SKM-1 (cell line): ENCODE measurements around the gene MAPK8.
A peak's percentile ranks its signal among the peaks of the same experiment; 100 is the strongest.

Experiments
- DNase-seq: peaks from one replicate; lab custom pipeline; 2025; ENCODE audit not compliant: unreplicated experiment; lab: John Stamatoyannopoulos, UW

The MAPK8 gene

DNA sequence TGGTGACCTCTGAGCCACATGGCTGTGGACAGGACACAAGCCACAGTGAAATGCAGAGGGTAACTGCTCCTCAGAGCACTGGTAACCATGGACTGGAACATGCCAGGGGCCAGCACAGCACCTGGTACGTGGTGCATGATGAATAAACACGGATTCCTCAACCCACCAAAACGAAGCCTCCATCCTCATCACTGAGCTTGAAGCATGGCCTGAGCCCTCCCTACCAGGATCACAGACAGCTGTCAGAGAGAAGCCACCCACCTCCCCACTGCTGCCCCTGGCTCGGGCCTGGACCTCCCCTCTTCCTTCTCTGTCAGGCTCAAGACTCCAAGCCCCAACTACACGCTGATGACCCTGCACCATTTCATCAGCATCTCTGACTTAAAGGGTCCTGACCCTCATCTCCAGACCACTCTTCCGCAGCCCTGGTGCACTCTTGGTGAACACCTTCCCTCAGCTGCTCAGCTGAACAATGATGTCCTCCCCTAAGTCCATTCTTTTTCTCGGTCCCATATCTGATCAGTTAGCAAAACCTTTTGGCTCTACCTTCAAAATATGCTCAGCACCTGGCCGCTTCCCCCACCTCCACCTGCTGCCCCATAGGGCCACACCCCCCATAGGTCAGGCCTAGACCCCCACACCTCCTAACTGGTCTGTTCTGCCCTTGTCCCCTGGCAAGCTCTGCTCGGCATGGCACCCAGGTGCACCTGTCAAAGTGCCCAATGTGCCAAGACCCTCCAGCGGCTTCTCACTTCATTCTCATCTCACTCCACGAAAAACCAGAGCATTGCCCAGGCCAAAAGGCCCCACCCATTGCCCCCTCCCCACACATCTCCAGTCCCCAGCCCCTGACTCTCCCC lies 141.1 kb downstream of the MAPK8 start:
- DNase-seq: no peak

DNA sequence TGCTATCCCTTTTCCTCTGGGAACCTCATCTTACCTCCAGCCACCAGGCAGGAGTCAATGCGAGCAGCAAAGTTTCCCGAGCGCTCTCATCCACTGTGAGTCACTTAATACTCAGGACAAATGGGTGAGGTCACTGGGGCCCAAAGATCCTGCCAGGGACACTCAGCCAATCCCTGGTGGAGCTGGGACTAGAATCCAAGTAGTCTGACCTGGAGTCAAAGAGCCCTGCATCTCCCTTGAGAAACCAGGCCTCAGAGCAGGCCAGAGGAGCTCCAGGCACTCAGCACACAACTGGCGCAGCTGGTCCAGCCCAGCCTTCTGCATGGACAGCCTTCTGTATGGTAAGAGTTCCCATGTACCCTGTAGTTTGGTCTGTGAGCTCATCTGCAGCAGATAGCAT lies 142.3 kb downstream of the MAPK8 start:
- DNase-seq: no peak

DNA sequence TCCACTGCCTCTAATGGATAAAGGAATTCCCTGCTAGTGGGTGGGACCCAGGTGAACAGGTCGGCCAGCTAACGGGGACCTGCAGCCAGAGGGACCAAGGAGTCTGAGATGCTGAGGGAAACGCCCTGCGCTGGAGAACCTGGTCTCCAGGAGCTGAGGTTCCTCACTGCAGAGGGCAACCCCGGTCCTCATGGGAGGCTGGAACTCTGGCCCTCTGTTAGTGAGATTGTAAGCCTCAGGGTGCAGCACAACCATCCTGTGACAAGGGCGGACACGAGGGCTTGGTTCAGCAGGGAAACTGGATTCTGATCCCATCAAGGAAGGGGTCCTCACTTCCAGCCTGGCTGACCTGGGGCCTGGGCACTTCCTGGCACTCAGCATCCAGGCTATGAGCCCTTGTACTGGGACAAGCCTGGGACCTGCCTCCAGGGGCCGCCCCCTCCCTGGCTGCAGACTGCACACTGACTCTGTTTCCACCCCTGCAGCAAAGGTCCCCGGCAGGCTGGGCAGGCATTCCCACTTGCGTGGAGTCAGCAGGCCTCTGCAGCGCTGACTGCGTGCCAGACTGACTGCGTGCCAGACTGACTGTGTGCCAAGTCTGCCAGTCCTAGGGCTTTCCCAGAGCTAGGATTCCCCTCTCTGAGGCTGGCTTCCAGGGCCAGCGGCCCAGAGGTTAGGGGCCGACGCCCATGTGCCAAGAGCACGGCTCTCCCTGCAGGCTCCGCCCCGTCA lies 143.2 kb downstream of the MAPK8 start:
- no peak for DNase-seq

DNA sequence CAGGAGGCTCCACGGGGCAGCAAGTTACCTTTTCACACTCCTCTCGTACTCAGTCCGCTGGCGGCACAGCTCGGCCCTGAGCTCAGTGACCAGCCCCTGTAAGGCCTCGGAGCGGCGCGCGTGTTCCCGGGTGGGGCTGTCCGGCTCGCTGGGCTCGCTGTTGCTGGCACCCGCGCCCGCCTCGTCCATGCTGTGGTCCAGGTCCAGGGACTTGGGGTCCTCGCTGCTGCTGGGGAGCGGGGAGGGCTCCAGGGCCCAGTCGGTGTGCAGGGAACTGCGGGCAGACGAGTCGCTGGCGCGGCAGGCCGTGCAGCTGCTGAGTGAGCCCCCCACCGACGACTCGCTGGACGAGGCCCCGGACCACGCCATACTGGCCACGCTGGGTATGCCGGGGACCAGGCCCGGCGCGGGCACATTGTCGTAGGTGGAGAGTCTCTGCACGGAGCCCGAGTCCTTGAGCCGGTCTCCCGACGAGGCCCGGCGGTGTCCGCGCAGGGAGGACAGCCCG lies 143.8 kb downstream of the MAPK8 start:
- DNase-seq: no peak

DNA sequence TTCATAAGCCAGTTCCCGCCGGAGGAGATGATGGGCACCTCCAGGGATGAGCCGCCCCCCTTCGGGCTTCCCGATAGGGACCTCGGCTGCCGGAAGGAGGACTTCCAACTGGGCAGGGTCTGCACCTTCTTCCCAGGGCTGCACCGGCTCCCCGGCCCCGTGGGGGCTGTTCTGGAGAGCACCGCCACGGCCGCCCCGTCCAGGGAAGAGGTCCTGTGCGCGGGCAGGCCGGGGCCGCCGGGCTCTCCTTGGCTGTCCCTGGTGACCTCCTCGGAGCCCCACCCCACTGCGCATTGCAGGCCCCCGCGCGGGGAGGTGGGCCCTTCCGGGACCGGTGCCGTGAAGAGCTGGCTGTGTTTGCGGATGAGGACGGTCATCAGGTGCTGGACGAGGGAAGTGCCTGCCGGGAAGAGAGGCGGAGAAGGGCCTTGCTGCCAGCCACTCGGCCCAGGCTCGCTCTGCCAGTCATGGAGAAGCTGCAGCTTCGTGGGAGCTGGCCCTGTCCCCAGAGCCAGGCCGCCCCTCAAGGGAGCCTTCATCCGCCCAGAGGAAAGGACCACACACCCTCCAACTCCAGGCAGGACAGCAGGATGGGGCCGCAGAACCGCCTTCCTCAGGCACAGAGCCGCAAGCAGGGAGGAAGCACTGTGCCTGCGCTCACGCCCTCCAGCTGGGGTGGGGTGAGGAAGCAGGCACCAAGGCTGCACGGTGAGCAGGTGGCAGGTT lies 144.4 kb downstream of the MAPK8 start:
- DNase-seq: no peak

DNA sequence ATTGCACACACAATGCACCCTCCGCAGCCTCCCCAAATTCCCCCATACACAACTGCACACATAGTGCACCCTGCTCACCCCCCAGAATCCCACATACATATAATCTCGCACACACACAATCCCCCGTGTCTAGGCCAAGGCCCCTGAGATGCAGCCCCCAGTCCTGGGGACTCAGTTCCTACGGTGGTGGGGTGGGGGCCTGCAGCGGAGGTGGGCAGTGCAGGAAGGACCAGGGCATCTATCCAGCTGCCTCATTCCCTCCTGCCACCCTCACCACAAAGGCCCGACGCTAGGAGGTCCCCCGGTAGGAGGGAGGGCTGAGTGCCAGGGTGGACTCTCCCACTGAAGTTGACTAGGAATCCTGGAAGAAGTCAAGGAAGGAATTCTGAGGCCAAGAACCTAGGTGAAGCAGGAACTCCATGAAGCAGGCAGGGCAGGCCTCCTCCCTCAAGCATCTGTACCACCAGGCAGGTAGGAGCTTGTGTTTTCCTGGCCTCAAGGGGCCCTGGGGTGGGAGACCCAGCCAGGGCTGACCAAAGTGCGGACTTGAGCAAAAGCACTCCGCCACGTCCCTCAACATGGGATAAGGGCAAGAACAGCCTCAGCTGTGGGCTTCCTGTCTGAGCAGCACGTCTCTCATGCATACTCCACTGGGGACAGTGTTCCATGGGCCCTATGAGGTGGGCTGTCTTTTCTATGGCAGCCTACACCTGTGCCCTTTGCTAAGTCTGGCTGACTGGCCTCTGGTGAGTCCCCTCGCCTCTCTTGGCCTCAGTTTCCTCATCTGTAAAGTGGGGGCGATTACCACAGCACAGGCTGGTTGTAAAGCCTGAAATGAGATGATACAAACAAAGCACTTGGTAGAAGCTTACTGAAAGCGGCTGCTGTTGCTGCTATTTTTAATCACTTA lies 145.7 kb downstream of the MAPK8 start:
- DNase-seq: no peak

DNA sequence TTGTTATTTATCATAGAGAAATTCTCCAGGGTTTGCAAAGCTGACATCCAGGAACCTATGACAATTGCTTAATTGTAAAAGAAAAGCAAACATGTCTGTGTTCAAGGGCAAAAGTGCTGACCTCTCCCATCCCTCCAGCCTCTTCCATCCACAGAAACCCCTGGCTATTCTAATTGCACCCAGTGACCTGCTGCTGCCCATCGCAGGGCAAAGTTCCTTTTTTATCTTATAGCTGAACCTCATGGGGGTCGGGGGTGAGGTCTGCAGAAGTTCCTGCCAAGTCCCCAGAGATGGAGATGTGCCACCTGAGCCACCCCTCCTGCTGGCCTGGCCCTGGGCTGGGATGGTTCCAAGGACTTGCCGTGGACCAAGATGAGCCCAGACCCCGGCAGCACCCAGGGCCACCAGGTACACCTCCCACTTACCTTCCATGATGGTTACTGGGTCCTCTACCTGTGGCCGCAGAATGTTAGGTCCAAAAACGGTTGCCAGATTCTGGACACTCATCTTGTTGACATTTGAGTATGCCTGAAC lies 146.5 kb downstream of the MAPK8 start:
- DNase-seq: no peak

DNA sequence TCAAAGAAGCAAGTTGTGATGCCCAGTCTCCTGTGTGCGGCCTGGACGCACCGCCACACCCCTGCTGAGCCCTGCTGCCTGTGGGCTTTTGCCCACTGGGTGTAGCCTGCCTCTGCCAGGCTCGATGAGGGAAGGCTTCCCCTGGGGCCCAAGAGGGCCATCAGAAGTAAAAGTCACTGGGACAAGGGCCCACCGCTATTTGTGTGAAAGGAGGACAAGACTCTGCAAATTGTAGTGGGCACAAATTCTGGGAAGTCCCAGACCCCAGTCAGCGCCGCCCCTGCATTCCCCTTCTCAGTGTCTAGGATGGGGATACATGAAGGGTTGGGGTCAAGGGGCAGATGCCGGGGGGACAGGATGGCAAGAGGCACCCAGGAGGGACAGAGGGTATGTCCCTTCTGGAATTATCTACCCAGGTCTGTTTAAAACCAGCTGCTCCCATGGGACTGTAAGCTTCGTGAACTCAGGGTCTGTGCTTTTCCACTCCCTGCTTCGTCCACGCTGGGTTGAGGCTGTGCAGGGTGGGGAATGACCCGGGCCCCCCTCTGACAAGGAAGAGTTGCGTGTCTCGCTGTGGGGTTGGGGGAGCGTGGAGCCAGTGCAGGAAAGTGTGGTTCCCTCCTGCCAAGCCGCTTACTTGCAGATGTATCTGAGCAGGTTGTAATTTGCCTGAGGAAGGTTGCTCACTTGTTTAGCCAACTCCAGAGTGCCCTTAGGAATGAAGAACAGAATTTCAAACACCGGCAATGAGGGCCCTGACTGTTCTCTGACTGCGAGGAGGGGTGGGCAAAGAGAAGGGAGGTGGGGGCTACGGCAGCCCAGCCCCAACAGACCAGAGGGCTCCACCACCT lies 147.2 kb downstream of the MAPK8 start:
- no peak for DNase-seq

DNA sequence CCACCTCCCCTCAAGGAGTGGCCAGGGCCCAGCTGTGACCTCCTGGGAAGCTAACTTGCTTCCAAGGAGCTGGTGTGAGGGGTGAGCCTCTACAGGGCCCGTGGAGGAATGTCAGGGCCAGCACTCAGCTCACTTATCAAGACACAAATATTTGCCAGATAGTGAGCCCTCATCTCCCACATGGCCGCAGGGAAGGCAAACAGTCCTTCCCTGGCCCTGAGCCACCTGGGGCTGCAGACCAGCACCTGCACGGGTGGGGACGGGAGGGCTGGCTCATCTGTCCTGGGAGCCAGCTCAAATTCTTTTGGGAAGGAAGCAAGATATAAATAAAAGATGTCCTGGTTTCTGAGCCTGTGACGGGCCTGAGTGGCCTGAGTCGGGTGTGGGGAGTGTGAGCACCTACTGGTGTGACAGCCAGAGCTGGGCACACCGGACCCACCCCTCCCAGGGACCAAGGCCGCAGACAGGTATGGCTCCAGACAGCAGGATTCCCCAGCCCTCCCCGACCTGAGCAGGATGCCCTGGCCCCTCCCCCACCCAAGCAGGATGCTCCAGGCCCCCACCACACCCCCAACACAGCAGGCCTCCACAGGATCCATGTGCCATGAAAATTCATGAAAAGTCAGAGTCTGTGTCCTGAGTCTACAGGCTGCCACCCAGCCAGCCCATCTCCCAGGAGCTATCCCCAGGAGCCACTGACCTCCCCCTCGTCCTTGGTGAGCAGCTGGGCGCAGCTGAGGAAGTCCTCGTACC lies 148.0 kb downstream of the MAPK8 start:
- no peak for DNase-seq

DNA sequence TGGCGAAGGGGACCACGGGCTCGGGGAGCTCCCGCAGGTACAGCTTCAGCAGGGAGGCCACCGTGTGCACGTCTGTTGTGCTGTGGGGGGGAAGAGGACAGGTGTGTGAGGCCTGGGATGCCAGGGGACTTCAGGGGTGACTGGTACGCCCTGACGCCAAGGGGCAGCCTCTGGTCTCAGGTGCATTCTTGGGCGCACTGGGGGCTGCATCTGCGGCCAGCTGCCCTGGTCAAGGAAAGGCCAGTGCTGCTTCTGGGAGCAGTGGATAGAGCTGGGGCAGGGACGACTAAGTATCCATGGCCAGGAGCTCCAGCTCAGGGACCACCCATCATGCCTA lies 148.5 kb downstream of the MAPK8 start:
- DNase-seq: no peak

DNA sequence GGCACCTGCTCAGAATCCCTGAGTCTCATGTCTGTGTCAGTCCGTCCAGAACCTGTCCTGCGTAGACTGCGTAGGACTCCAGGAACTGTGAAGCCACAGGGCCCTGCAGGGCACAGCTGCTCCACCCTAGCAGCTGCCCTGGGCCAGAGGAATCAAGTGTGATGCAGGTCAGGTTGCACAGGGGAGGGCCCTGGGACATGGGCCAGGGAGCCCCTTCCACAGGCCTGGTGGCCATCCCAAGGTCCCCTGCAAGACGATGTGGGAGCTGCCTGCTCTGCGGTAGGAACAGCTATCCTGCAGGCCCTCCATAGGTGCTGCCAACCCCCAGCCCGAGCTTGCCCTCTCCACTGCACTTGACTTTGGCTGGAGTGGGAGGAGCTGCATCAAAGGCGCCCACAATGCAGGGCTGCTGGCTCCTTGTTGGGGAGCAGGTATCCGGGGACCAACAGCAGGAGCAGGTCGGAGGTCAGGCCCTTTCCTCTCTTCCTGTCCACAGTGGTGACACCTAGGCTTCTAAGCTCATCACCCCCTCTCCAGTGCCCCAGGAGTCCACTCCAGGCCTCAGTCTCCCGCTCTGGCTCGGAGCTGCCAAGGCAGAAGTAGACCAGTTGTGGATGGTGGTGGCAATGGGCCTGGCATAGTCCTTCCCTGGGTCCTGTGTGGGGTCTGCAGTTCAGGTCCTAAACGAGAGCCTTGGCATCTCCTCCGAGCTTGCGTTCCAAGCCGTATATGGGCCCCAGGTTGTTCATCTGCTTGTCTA lies 149.1 kb downstream of the MAPK8 start:
- no peak for DNase-seq

DNA sequence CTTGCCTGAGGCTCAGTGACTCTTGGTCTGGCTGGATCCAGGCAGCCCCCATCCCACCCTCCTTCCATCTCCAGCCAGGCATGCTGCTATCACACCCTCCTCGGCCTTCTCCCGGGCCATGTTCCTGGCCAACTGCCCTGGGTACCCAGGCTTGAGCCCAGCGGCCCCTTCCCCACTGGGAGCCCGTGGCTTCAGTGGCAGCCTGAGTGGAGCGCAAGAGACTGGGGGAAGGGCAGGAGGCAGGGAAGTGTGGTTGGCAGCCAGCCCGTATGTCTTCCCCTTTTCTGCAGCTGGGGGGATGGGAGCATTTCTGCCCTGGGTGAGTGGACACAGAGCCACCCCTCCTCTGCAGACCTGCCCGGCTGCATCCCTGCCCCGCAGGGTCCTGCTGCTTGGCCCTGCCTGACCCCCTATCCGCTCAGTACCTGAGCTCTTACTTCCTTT lies 149.9 kb downstream of the MAPK8 start:
- DNase-seq: peak; percentile 84

DNA sequence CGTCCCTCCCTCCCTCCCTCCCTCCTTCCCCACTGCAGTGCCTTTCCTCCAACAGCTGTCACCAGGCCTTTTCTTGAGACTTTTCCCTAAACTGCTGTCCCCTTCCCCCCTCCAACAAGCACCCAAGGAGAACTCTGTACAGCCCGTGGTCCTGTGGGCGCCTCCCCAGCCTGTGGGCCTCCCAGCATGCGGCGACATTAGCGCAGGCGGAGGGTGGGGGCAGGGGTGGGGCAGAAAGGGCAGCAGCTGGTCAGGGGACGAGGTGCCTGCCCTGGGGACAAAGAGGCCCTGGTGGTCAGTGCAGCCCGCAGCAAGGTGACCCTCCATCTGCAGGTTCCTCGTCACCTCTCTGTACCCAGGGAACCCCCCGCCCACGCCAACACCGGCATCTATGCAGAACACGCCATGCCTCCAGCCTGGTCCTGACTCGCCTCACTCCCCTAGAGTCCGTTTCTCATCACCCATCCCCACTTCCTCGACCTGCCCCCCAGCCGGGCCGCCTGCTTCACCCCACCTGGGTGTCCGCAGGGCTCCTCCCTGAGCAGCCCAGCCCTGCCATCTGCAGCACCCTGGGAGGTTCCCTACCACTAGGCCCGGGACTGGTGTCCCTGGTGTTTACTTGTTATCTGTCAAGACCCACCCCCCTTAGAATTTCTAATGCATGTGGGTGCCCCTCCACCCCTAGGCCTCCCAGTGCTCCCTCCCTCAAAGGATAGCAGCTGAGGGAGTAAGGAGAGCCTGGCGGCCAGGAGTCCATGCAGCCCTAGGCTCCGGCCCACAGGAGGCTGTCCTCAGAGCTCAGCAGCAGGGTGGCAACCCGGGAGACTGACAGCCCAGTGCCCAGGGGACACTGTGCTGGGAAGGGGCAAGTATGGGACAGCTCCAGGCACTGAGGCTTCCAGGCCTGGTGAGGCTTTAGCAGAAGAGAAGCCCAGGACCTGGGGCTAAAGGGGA lies 150.6 kb downstream of the MAPK8 start:
- no peak for DNase-seq

DNA sequence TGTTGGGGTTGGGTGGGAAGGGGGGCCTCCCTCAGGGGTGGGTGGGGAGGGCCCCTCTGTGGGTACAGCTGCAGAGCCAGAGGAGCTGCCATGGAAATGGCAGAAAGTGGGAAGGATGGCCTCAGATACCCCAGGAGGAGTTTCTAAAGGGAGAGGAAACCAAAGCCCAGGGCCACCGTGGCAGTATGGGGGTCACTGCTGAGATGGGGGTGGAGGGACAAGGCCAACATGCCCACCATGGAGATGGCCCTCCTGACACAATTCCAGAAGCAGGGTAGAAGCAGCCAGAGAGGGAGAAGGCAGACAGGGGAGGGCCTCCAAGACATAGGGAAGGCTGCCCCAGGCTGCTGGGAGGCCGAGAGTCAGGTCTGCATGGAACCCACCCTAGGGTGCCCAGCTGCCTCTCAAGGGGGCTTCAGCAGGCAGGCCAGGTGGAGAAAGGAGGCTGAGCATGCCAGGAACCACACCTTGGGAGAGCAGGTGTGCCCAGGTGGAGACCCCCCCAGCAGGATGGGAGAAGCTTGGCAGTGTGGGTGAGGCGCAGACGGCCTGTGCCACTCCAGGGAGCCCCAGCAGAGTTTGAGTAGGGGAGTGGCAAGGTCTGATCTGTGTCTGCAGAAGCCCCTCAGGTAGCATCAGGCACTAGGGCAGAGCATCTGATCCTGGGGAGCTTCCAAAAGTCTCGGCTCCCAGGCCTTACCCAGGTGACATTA lies 151.6 kb downstream of the MAPK8 start:
- no peak for DNase-seq

DNA sequence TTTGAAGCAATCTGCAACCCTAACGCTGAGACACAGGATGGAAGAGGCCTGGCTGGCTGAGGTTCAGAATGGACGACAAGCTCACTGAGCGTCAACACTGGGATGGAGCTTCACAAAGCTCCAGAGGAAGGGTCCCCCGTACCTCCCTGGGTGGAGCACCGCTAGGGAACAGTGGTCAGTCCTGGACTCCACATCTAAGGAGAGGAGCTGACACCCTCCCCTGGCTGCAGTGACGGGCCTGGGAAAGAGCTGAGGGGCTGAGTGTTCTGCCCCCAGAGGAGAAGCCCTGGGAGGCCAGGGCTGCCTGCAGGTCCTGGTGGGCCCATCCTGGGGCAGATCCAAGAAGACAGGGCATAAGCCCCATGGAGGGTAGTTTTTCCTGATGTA lies 152.2 kb downstream of the MAPK8 start:
- DNase-seq: no peak
